Measurements from ENCODE around the gene ZBTB20. TPM values are rescaled to one million over a fixed set of nuclear protein-coding genes. Genes with fewer than 3 reads are reported as not detected.

ZBTB20 gene
- polyA plus RNA-seq, 1 of the 3 experiments (the other 2 are of a cell fraction) = 0.43 TPM

DNA sequence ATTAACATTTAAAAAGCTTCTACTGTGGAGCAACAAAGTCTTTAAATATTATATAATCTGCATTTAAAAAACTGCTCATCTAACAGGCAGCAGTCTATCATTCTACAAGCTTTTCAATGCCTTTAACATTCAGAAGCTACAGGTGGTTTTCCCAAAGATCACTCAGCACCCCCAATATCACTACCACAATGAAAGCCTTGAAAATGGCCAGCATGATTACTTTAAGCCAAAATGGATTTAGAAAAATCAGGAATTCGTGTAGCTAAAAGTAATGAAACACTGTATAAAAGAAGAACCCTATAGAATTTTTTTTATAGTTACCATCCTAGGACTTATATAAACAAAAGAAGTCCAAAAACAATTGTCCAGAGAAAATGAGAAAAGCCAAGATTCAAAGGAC lies 452.8 kb downstream of the ZBTB20 start:
- Histone ChIP-seq H2AFZ (ENCODE audit: low read depth) (no peak overlapping the region), H3K4me3 (ENCODE audit: low read depth in 2 of 2, low read length in 1 of 2) (no peak overlapping the region), H3K9me2 (no peaks in the 10 kb centered on the region), H3K9ac (no peak overlapping the region), H3K4me2 (no peak overlapping the region), H3K79me2 (ENCODE audit: insufficient read depth) (no peaks in the 10 kb centered on the region), H3K9me3 (no peaks in the 10 kb centered on the region), H3F3A (replicated peaks; ENCODE audit: insufficient read depth) (no peaks in the 10 kb centered on the region), H3K36me3 (replicated peaks in 1 of 2; ENCODE audit: control insufficient read depth in 1 of 2, insufficient read depth in 2 of 2, low read length in 1 of 2) (no peaks in the 10 kb centered on the region), H3K27ac (ENCODE audit: low read depth in 2 of 2, low read length in 1 of 2) (no peak overlapping the region), H4K20me1 (ENCODE audit: insufficient read depth) (no peaks in the 10 kb centered on the region), H3K4me1 (ENCODE audit: control insufficient read depth in 1 of 2, insufficient read depth in 2 of 2, low read depth in 1 of 2, low read length in 1 of 2) (peaks cover 0 to 3% of the 10 kb centered on the region in 2 experiments; a peak in 1 of 4 replicates), H3K27me3 (ENCODE audit: insufficient read depth) (no peaks in the 10 kb centered on the region)
- ChIA-PET POLR2A (no interaction called here), CTCF (no interaction called here)
- no peak for DNase-seq
- TF ChIP-seq TAF1 (IDR thresholded peaks at IDR 0.05; ENCODE audit: borderline replicate concordance, low read depth, low read length) = no peak
- TF ChIP-seq, protein P1, sequence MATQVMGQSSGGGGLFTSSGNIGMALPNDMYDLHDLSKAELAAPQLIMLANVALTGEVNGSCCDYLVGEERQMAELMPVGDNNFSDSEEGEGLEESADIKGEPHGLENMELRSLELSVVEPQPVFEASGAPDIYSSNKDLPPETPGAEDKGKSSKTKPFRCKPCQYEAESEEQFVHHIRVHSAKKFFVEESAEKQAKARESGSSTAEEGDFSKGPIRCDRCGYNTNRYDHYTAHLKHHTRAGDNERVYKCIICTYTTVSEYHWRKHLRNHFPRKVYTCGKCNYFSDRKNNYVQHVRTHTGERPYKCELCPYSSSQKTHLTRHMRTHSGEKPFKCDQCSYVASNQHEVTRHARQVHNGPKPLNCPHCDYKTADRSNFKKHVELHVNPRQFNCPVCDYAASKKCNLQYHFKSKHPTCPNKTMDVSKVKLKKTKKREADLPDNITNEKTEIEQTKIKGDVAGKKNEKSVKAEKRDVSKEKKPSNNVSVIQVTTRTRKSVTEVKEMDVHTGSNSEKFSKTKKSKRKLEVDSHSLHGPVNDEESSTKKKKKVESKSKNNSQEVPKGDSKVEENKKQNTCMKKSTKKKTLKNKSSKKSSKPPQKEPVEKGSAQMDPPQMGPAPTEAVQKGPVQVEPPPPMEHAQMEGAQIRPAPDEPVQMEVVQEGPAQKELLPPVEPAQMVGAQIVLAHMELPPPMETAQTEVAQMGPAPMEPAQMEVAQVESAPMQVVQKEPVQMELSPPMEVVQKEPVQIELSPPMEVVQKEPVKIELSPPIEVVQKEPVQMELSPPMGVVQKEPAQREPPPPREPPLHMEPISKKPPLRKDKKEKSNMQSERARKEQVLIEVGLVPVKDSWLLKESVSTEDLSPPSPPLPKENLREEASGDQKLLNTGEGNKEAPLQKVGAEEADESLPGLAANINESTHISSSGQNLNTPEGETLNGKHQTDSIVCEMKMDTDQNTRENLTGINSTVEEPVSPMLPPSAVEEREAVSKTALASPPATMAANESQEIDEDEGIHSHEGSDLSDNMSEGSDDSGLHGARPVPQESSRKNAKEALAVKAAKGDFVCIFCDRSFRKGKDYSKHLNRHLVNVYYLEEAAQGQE (IDR thresholded peaks at IDR 0.05; ENCODE audit: low read depth, low read length) = no peak
- no peak for TF ChIP-seq MEF2A (IDR thresholded peaks at IDR 0.05; ENCODE audit: borderline replicate concordance, low read depth)
- TF ChIP-seq FOSL2 (IDR thresholded peaks at IDR 0.05; ENCODE audit: borderline replicate concordance, low read depth) = no peak
- no peak for TF ChIP-seq RFX5 (IDR thresholded peaks at IDR 0.05; ENCODE audit: low read length)
- TF ChIP-seq EP300 (IDR thresholded peaks at IDR 0.05; ENCODE audit: borderline replicate concordance in 1 of 2, low read depth in 1 of 2, low read length in 1 of 2) = no peak
- TF ChIP-seq ELF1 (IDR thresholded peaks at IDR 0.05) = no peak
- TF ChIP-seq, protein P2, sequence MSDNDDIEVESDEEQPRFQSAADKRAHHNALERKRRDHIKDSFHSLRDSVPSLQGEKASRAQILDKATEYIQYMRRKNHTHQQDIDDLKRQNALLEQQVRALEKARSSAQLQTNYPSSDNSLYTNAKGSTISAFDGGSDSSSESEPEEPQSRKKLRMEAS (IDR thresholded peaks at IDR 0.05; ENCODE audit: low read depth) = no peak
- whole genome bisulfite sequencing (ENCODE audit: low lambda C conversion rate) = 50% methylated on average over 1 of the region's 1 CpG

DNA sequence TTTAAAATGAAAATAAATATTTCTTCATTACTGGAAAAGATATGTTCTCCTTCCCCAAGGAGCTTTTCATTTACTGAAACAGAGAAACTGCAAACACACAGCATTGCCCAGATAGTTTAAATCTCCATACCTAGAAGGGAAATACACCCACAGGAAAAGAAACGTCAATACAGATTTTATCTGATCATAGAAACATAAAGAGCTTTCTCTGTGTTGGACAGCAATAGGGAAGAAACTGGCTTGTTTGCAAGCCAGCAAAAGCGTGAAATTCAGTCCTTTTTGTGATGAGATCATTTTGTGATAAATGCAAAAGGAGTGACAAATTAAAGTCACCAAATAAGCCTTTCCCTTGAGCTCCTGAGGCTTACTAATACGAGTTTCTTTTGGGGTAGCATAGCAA lies 455.2 kb downstream of the ZBTB20 start:
- TF ChIP-seq EP300 (IDR thresholded peaks at IDR 0.05; ENCODE audit: borderline replicate concordance in 1 of 2, low read depth in 1 of 2, low read length in 1 of 2) (no peak), MEF2A (IDR thresholded peaks at IDR 0.05; ENCODE audit: borderline replicate concordance, low read depth) (no peak), RXRA (IDR thresholded peaks at IDR 0.05; ENCODE audit: borderline replicate concordance, low read depth) (no peak), GABPA (IDR thresholded peaks at IDR 0.05; ENCODE audit: low read depth) (no peak), TCF12 (IDR thresholded peaks at IDR 0.05) (no peak)
- TF ChIP-seq, protein P2 (IDR thresholded peaks at IDR 0.05; ENCODE audit: low read depth) = no peak
- no peaks in the 10 kb centered on the region for H4K20me1 ChIP-seq (ENCODE audit: insufficient read depth)
- H3K9me2 ChIP-seq = no peaks in the 10 kb centered on the region
- no peaks in the 10 kb centered on the region for H3K36me3 ChIP-seq (replicated peaks in 1 of 2; ENCODE audit: control insufficient read depth in 1 of 2, insufficient read depth in 2 of 2, low read length in 1 of 2)
- no peak for DNase-seq
- no peaks in the 10 kb centered on the region for H3K27me3 ChIP-seq (ENCODE audit: insufficient read depth)
- no peak overlapping the region for H3K27ac ChIP-seq (ENCODE audit: low read depth in 2 of 2, low read length in 1 of 2)
- no peak overlapping the region for H3K9ac ChIP-seq
- H3K9me3 ChIP-seq = no peaks in the 10 kb centered on the region
- no peak overlapping the region for H3K4me2 ChIP-seq
- H3K4me3 ChIP-seq (ENCODE audit: low read depth in 2 of 2, low read length in 1 of 2) = no peak overlapping the region
- 70% methylated on average over 3 of the region's 3 CpGs for whole genome bisulfite sequencing (ENCODE audit: low lambda C conversion rate)
- H2AFZ ChIP-seq (ENCODE audit: low read depth) = no peak overlapping the region
- no peaks in the 10 kb centered on the region for H3K79me2 ChIP-seq (ENCODE audit: insufficient read depth)
- ChIA-PET CTCF (interaction anchor here (0.7 to 1.3 kb wide), 2 partner anchors 9 to 15 kb away, joined by 3 to 4 read pairs; no protein-coding TSS in a partner anchor), POLR2A (no interaction called here)
- peaks cover 0 to 3% of the 10 kb centered on the region in 2 experiments; a peak in 1 of 4 replicates for H3K4me1 ChIP-seq (ENCODE audit: control insufficient read depth in 1 of 2, insufficient read depth in 2 of 2, low read depth in 1 of 2, low read length in 1 of 2)
- H3F3A ChIP-seq (replicated peaks; ENCODE audit: insufficient read depth) = no peaks in the 10 kb centered on the region

Data from SK-N-SH (cell line).